Measurements from ENCODE around the gene USP53.
"Not testable (repeated sequence)": the region's sequence is repeated elsewhere in the genome, so short reads cannot be mapped to it uniquely, and the experiment has no call there.

USP53 gene

GRCh38 chr4:119212234-119212963, at the start of gene USP53:
TSS of gene USP53 (plus strand) at chr4:119212713. CDS start at chr4:119239760, 27,047 bp downstream.
- DNase-seq, result peak; percentile 95

- DNase-seq, result no peak
These were observed 46.7 kb upstream of the USP53 start for GRCh38 chr4:119165767-119166166.

- DNase-seq, result no peak
These were observed 42.3 kb upstream of the USP53 start for GRCh38 chr4:119170195-119170594.

GRCh38 chr4:119172223-119172622, 40.3 kb upstream of the USP53 start:
- no peak for DNase-seq

- DNase-seq, result not testable (repeated sequence)
These were observed 38.7 kb upstream of the USP53 start for GRCh38 chr4:119173729-119174361.

- DNase-seq, result no peak
These were observed 33.5 kb upstream of the USP53 start for GRCh38 chr4:119179011-119179410.

GRCh38 chr4:119184128-119184527, 28.4 kb upstream of the USP53 start:
- no peak for DNase-seq

GRCh38 chr4:119189638-119190037, 22.9 kb upstream of the USP53 start:
- no peak for DNase-seq

GRCh38 chr4:119190354-119190753, 22.2 kb upstream of the USP53 start:
- no peak for DNase-seq

GRCh38 chr4:119191505-119191904, 21.0 kb upstream of the USP53 start:
- DNase-seq, result no peak

- no peak for DNase-seq
These were observed 14.7 kb upstream of the USP53 start for GRCh38 chr4:119197772-119198212.

GRCh38 chr4:119204916-119205315, 7.6 kb upstream of the USP53 start:
- no peak for DNase-seq

GRCh38 chr4:119205690-119206089, 6.8 kb upstream of the USP53 start:
- DNase-seq, result no peak

GRCh38 chr4:119206178-119206577, 6.3 kb upstream of the USP53 start:
- no peak for DNase-seq

GRCh38 chr4:119207051-119207450, 5.5 kb upstream of the USP53 start:
- no peak for DNase-seq

GRCh38 chr4:119209077-119209476, 3.4 kb upstream of the USP53 start:
- DNase-seq, result no peak

- no peak for DNase-seq
These were observed 2.9 kb upstream of the USP53 start for GRCh38 chr4:119209586-119209985.

GRCh38 chr4:119210775-119211174, 1.7 kb upstream of the USP53 start:
- no peak for DNase-seq

- DNase-seq, result no peak
These were observed 663 bp upstream of the USP53 start for GRCh38 chr4:119211867-119212233.

GRCh38 chr4:119212964-119213606, 572 bp downstream of the USP53 start:
- DNase-seq, result peak; percentile 83

- DNase-seq, result no peak
These were observed 5.6 kb downstream of the USP53 start for GRCh38 chr4:119218093-119218492.

- DNase-seq, result no peak
These were observed 8.9 kb downstream of the USP53 start for GRCh38 chr4:119221412-119221811.

- no peak for DNase-seq
These were observed 15.2 kb downstream of the USP53 start for GRCh38 chr4:119227690-119228089.

GRCh38 chr4:119228406-119228805, 15.9 kb downstream of the USP53 start:
- DNase-seq, result no peak
